Measurements from ENCODE around the gene NPHS1.
"Not testable (repeated sequence)": the region's sequence is repeated elsewhere in the genome, so short reads cannot be mapped to it uniquely, and the experiment has no call there.

The NPHS1 gene

GRCh38 chr19:35852029-35852780 lies at the start of gene NPHS1:
Gene NPHS1 (minus strand): TSS chr19:35852504. CDS start chr19:35851837, 667 bp downstream.
- DNase-seq (ENCODE audit: low read depth) = no peak

- no peak for DNase-seq (ENCODE audit: low read depth)
Observed at GRCh38 chr19:35901055-35901644, 48.8 kb upstream of the NPHS1 start.

- DNase-seq (ENCODE audit: low read depth) = no peak
Observed at GRCh38 chr19:35899547-35900214, 47.4 kb upstream of the NPHS1 start.

- no peak for DNase-seq (ENCODE audit: low read depth)
Observed at GRCh38 chr19:35898499-35898809, 46.1 kb upstream of the NPHS1 start.

- no peak for DNase-seq (ENCODE audit: low read depth)
Observed at GRCh38 chr19:35897706-35898451, 45.6 kb upstream of the NPHS1 start.

GRCh38 chr19:35896643-35897040 lies 44.3 kb upstream of the NPHS1 start:
- DNase-seq (ENCODE audit: low read depth) = no peak

GRCh38 chr19:35895911-35896642 lies 43.8 kb upstream of the NPHS1 start:
- DNase-seq (ENCODE audit: low read depth) = no peak

GRCh38 chr19:35894342-35894741 lies 42.0 kb upstream of the NPHS1 start:
- no peak for DNase-seq (ENCODE audit: low read depth)

GRCh38 chr19:35891819-35892218 lies 39.5 kb upstream of the NPHS1 start:
- DNase-seq (ENCODE audit: low read depth) = not testable (repeated sequence)

GRCh38 chr19:35890113-35890650 lies 37.9 kb upstream of the NPHS1 start:
- no peak for DNase-seq (ENCODE audit: low read depth)

GRCh38 chr19:35889370-35890112 lies 37.2 kb upstream of the NPHS1 start:
- DNase-seq (ENCODE audit: low read depth) = no peak

GRCh38 chr19:35888398-35888797 lies 36.1 kb upstream of the NPHS1 start:
- no peak for DNase-seq (ENCODE audit: low read depth)

- DNase-seq (ENCODE audit: low read depth) = no peak
Observed at GRCh38 chr19:35887197-35887596, 34.9 kb upstream of the NPHS1 start.

GRCh38 chr19:35885904-35886303 lies 33.6 kb upstream of the NPHS1 start:
- DNase-seq (ENCODE audit: low read depth) = no peak

GRCh38 chr19:35885225-35885738 lies 33.0 kb upstream of the NPHS1 start:
- no peak for DNase-seq (ENCODE audit: low read depth)

- DNase-seq (ENCODE audit: low read depth) = no peak
Observed at GRCh38 chr19:35883882-35884281, 31.6 kb upstream of the NPHS1 start.

- DNase-seq (ENCODE audit: low read depth) = no peak
Observed at GRCh38 chr19:35882114-35882832, 30.0 kb upstream of the NPHS1 start.

- peak; percentile 52 for DNase-seq (ENCODE audit: low read depth)
Observed at GRCh38 chr19:35879770-35880317, 27.5 kb upstream of the NPHS1 start.

GRCh38 chr19:35879068-35879467 lies 26.8 kb upstream of the NPHS1 start:
- DNase-seq (ENCODE audit: low read depth) = no peak
